Measurements from ENCODE around the gene SH2B2.
"Not testable (repeated sequence)": the region's sequence is repeated elsewhere in the genome, so short reads cannot be mapped to it uniquely, and the experiment has no call there.

SH2B2 gene

GRCh38 chr7:102363549-102364393 lies 77.1 kb downstream of the SH2B2 start:
- H2AFZ ChIP-seq (ENCODE audit: low read depth, low read length) = peak overlapping the region; percentile 92
- H3K4me2 ChIP-seq (ENCODE audit: insufficient read depth, low read length) = peak overlapping the region; percentile 65
- TF ChIP-seq CTCF (IDR thresholded peaks at IDR 0.05; ENCODE audit: borderline replicate concordance, extremely low read depth, low read length, poor library complexity, severe bottlenecking) = peak; percentile 20
- not testable (repeated sequence) for H4K20me1 ChIP-seq (ENCODE audit: insufficient read depth, low read length); H3K9me3 ChIP-seq (ENCODE audit: insufficient read depth, low read length, severe bottlenecking); H3K27me3 ChIP-seq (ENCODE audit: insufficient read depth, low read length, poor library complexity)
- DNase-seq = peak; percentile 98
- peak overlapping the region; percentile 86 for H3K27ac ChIP-seq (ENCODE audit: low read length)
- H3K79me2 ChIP-seq (ENCODE audit: insufficient read depth, low read length) = peaks cover 28% of the 10 kb centered on the region
- H3K36me3 ChIP-seq (ENCODE audit: insufficient read depth, low read length) = peaks cover 12% of the 10 kb centered on the region
- ATAC-seq (ENCODE audit: insufficient read depth, low read depth) = peak; percentile 99
- peak overlapping the region; percentile 82 for H3K9ac ChIP-seq (ENCODE audit: low read depth, low read length)
- H3K4me1 ChIP-seq (ENCODE audit: insufficient read depth, low read length) = peaks cover 12% of the 10 kb centered on the region
- H3K4me3 ChIP-seq (ENCODE audit: low read depth in 1 of 2, low read length in 2 of 2) = peak overlapping the region; percentile 66 to 97; a peak in 3 of 4 replicates

- H3K4me3 ChIP-seq (ENCODE audit: low read depth in 1 of 2, low read length in 2 of 2) = peak overlapping the region; percentile 66 to 97; a peak in 3 of 4 replicates
- H3K4me2 ChIP-seq (ENCODE audit: insufficient read depth, low read length) = peak overlapping the region; percentile 65
- peaks cover 12% of the 10 kb centered on the region for H3K4me1 ChIP-seq (ENCODE audit: insufficient read depth, low read length)
- not testable (repeated sequence) for ATAC-seq (ENCODE audit: insufficient read depth, low read depth); H3K27me3 ChIP-seq (ENCODE audit: insufficient read depth, low read length, poor library complexity); H2AFZ ChIP-seq (ENCODE audit: low read depth, low read length); H3K9me3 ChIP-seq (ENCODE audit: insufficient read depth, low read length, severe bottlenecking); H4K20me1 ChIP-seq (ENCODE audit: insufficient read depth, low read length)
- peak overlapping the region; percentile 86 for H3K27ac ChIP-seq (ENCODE audit: low read length)
- peaks cover 12% of the 10 kb centered on the region for H3K36me3 ChIP-seq (ENCODE audit: insufficient read depth, low read length)
- peak; percentile 15 for DNase-seq
- peaks cover 28% of the 10 kb centered on the region for H3K79me2 ChIP-seq (ENCODE audit: insufficient read depth, low read length)
- peak overlapping the region; percentile 82 for H3K9ac ChIP-seq (ENCODE audit: low read depth, low read length)
Measured at GRCh38 chr7:102364394-102364886, 77.8 kb downstream of the SH2B2 start.

GRCh38 chr7:102365390-102365789 lies 78.7 kb downstream of the SH2B2 start:
- H3K4me3 ChIP-seq (ENCODE audit: low read depth in 1 of 2, low read length in 2 of 2); H3K27ac ChIP-seq (ENCODE audit: low read length); H3K9me3 ChIP-seq (ENCODE audit: insufficient read depth, low read length, severe bottlenecking); DNase-seq; H3K27me3 ChIP-seq (ENCODE audit: insufficient read depth, low read length, poor library complexity); H2AFZ ChIP-seq (ENCODE audit: low read depth, low read length); ATAC-seq (ENCODE audit: insufficient read depth, low read depth); H4K20me1 ChIP-seq (ENCODE audit: insufficient read depth, low read length); H3K9ac ChIP-seq (ENCODE audit: low read depth, low read length): not testable (repeated sequence)
- Histone ChIP-seq H3K4me2 (ENCODE audit: insufficient read depth, low read length) (peak overlapping the region; percentile 50; the same call in 1 of the 2 replicates), H3K36me3 (ENCODE audit: insufficient read depth, low read length) (peaks cover 15% of the 10 kb centered on the region), H3K79me2 (ENCODE audit: insufficient read depth, low read length) (peaks cover 33% of the 10 kb centered on the region), H3K4me1 (ENCODE audit: insufficient read depth, low read length) (peaks cover 12% of the 10 kb centered on the region)

- Histone ChIP-seq H3K79me2 (ENCODE audit: insufficient read depth, low read length) (peaks cover 34% of the 10 kb centered on the region), H3K36me3 (ENCODE audit: insufficient read depth, low read length) (peaks cover 20% of the 10 kb centered on the region)
- not testable (repeated sequence) for H4K20me1 ChIP-seq (ENCODE audit: insufficient read depth, low read length); ATAC-seq (ENCODE audit: insufficient read depth, low read depth); H3K4me1 ChIP-seq (ENCODE audit: insufficient read depth, low read length); H3K4me2 ChIP-seq (ENCODE audit: insufficient read depth, low read length); H3K9me3 ChIP-seq (ENCODE audit: insufficient read depth, low read length, severe bottlenecking); H3K27ac ChIP-seq (ENCODE audit: low read length); H3K27me3 ChIP-seq (ENCODE audit: insufficient read depth, low read length, poor library complexity); H3K9ac ChIP-seq (ENCODE audit: low read depth, low read length); DNase-seq; H3K4me3 ChIP-seq (ENCODE audit: low read depth in 1 of 2, low read length in 2 of 2); H2AFZ ChIP-seq (ENCODE audit: low read depth, low read length)
Measured at GRCh38 chr7:102370038-102370437, 83.4 kb downstream of the SH2B2 start.

Data from DND-41 (cell line).